ENCODE data around the gene PLEKHO2. TPM values are rescaled to one million over a fixed set of nuclear protein-coding genes. Genes with fewer than 3 reads are reported as not detected.

Gene PLEKHO2
- total RNA-seq, 1 donor from 2014 or later: 33.4 TPM

DNA sequence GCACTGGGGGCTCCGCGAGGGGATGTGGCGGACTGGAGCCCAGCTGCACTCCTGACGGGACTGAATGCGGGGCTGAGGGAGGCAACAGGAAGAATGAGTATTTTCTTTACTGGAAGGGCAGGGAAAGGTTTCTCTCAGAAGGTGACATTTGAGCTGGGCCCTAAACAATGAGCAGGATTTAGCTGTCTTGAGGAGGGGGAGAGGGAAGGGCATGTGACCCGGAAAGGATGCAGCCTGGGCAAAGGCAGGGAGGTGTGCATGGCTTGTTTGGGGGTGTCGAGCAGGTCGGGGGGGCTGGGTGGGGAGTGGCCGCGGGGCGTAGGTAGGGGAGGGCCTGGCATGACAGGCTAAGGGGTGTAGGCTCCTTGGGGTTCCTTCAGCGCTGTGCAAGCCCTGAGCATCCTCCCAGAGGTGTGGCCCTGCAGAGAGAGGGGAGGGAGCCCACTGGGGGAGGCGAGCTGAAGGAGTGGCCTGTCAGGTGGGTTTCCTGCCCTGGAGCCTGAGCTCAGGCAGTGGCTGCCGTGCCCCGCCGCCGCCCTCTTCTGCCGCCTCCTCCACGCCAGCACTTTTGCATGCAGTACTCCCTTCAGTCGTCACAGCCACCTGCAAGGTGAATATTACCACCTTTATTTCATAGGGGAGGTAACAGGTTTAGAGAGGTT lies 52.8 kb downstream of the PLEKHO2 start:
- peaks cover 6% of the 10 kb centered on the region for H3K36me3 Mint-ChIP-seq (ENCODE audit: low read depth, unreplicated experiment)
- peaks cover 8% of the 10 kb centered on the region for H3K27me3 Mint-ChIP-seq (ENCODE audit: unreplicated experiment)
- H3K4me3 Mint-ChIP-seq (ENCODE audit: unreplicated experiment): peak overlapping the region; percentile 91

DNA sequence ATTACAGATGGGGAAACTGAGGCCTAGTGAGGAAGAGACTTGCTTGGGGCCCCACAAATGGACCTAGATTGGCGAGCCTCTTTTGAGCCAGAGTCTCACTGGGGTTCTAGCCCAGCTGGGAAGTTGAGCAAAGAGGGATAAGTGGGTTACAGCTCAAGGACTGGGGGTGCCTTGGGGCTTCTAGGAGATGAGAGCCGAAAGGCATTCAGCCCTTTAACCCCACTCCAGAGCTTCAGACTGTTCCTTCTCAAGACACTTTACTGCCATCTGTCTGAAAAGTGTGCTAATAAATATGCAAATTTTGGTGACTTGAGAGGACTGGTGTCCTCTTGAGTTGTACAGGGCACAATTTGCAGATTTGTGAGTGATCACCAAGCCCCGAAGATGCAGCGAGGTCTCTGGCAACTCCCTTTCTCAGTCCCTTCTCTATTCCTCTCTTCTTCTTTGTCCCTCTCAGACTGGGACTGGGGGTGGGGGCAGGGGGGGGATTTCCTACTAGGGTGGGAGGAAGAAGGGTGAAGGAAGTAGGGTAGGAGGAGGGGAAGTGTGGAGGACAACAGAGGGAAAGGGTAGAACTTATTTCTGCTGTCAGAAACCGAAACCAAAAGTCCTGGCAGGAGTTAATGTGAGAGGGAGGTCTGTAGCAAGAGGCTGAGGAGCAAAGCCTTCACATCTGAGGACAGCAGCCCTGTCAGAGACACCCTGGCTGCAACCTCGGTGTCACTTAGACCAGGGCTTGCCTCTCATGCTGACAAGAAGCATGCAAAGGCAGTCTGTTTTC lies 53.8 kb downstream of the PLEKHO2 start:
- H3K4me1 Mint-ChIP-seq (ENCODE audit: unreplicated experiment): peaks cover 52% of the 10 kb centered on the region
- TF ChIP-seq, protein P1, sequence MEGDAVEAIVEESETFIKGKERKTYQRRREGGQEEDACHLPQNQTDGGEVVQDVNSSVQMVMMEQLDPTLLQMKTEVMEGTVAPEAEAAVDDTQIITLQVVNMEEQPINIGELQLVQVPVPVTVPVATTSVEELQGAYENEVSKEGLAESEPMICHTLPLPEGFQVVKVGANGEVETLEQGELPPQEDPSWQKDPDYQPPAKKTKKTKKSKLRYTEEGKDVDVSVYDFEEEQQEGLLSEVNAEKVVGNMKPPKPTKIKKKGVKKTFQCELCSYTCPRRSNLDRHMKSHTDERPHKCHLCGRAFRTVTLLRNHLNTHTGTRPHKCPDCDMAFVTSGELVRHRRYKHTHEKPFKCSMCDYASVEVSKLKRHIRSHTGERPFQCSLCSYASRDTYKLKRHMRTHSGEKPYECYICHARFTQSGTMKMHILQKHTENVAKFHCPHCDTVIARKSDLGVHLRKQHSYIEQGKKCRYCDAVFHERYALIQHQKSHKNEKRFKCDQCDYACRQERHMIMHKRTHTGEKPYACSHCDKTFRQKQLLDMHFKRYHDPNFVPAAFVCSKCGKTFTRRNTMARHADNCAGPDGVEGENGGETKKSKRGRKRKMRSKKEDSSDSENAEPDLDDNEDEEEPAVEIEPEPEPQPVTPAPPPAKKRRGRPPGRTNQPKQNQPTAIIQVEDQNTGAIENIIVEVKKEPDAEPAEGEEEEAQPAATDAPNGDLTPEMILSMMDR (IDR thresholded peaks at IDR 0.05; ENCODE audit: unreplicated experiment): no peak
- peaks cover 6% of the 10 kb centered on the region for H3K36me3 Mint-ChIP-seq (ENCODE audit: low read depth, unreplicated experiment)
- H3K4me3 Mint-ChIP-seq (ENCODE audit: unreplicated experiment): peak overlapping the region; percentile 91
- peak overlapping the region; percentile 97 for H3K27ac Mint-ChIP-seq (ENCODE audit: unreplicated experiment)
- H3K27me3 Mint-ChIP-seq (ENCODE audit: unreplicated experiment): peaks cover 8% of the 10 kb centered on the region
- no peak for DNase-seq (ENCODE audit: low spot score)
- no peaks in the 10 kb centered on the region for H3K9me3 Mint-ChIP-seq (ENCODE audit: unreplicated experiment)

More for the DNA sequence above, 52.8 kb downstream of the PLEKHO2 start:
- peak; percentile 42 for DNase-seq (ENCODE audit: low spot score)
- TF ChIP-seq, protein P1 (IDR thresholded peaks at IDR 0.05; ENCODE audit: unreplicated experiment): no peak
- Mint-ChIP-seq H3K4me1 (ENCODE audit: unreplicated experiment) (peaks cover 52% of the 10 kb centered on the region), H3K27ac (ENCODE audit: unreplicated experiment) (peak overlapping the region; percentile 97), H3K9me3 (ENCODE audit: unreplicated experiment) (no peaks in the 10 kb centered on the region)

DNA sequence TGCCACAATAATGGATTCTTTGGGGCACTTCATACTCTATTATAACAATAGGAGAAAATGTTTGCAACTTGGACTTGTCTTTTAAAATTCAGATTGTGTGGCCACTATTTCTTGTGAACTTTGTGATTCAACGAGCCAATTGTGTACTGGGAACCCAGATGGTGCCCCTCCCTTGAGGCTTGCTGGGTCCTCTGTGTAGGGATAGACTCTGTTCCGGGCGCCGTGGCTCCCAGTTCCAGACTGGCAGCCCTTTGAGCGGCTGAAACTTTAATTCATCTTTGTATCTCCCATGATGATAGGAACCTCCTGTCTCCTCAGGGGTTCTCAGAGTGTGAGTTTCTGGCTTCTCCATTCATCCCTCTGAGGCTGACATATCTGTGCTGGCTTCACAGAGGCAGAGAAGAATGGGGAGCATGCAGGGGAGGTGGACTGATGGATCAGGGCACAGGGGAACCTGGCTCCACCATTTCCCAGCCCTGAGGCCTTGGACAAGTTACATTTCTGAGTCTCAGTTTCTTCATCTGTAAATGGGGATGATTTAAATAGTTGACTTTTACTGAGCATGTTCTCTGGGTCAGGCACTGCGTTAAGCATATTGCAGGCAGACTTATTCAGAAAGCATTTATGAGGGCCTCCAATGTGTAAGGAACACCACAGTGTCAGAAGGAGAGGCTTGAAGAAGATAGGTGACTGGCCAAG lies 54.8 kb downstream of the PLEKHO2 start:
- Mint-ChIP-seq H3K4me3 (ENCODE audit: unreplicated experiment) (peak overlapping the region; percentile 66), H3K9me3 (ENCODE audit: unreplicated experiment) (peaks cover 3% of the 10 kb centered on the region), H3K4me1 (ENCODE audit: unreplicated experiment) (peaks cover 52% of the 10 kb centered on the region), H3K27me3 (ENCODE audit: unreplicated experiment) (peaks cover 10% of the 10 kb centered on the region), H3K36me3 (ENCODE audit: low read depth, unreplicated experiment) (peaks cover 12% of the 10 kb centered on the region), H3K27ac (ENCODE audit: unreplicated experiment) (peak overlapping the region; percentile 70)
- no peak for DNase-seq (ENCODE audit: low spot score)
- TF ChIP-seq, protein P1 (IDR thresholded peaks at IDR 0.05; ENCODE audit: unreplicated experiment): no peak

DNA sequence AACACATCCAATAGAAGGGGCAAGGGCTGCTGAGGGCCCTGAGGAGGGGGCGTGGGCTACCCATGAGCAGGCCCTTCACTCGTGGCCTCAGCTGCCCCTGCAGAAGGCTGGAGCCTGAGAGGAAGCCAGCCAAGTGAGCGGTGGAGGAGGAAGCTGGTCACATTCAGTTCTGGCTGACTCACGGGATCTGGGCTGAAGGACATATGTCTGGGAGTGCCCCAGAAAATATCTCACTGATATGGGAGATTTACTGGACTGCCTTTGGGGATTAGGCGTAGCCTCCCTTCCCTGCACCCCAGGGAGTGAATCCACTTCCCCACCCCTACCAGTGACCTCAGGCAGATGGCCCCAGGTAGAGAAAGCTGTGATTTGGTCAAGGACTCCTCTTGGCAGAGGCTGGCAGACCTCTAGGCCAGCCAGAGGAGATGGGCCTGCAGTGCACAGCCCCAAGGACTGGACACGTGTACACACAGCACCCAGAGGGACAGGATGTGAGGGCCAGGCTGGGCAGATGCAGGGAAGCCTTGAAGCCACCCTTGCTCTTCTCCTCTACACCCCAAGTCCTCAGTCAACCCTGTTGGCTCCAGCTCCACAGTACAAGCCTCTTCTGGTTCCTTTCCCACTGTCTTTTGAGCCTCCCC lies 55.8 kb downstream of the PLEKHO2 start:
- no peak for DNase-seq (ENCODE audit: low spot score)
- Mint-ChIP-seq H3K27ac (ENCODE audit: unreplicated experiment) (no peak overlapping the region), H3K4me3 (ENCODE audit: unreplicated experiment) (no peak overlapping the region), H3K9me3 (ENCODE audit: unreplicated experiment) (peaks cover 3% of the 10 kb centered on the region), H3K4me1 (ENCODE audit: unreplicated experiment) (peaks cover 46% of the 10 kb centered on the region), H3K36me3 (ENCODE audit: low read depth, unreplicated experiment) (peaks cover 12% of the 10 kb centered on the region), H3K27me3 (ENCODE audit: unreplicated experiment) (peaks cover 10% of the 10 kb centered on the region)
- TF ChIP-seq, protein P1 (IDR thresholded peaks at IDR 0.05; ENCODE audit: unreplicated experiment): no peak
